Kidney (tissue), 14 donors: Measurements from ENCODE around the gene UNG. TPM values are rescaled to one million over a fixed set of nuclear protein-coding genes. Genes with fewer than 3 reads are reported as not detected.

Source experiments
- DNase-seq, 5 donors: peaks; one replicate each; pipeline ENCODE4 v3.0.0-alpha.2; 2013 to 2020
- FAIRE-seq: peaks from 2 replicates; lab custom pipeline; 2012; peaks lifted over from hg19 to GRCh38; lab: Jason Lieb, UNC
- H3K27ac ChIP-seq, 2 donors: one replicate each; pipeline ENCODE4 v1.7.0; 2013; ENCODE audit warnings: low read depth in 2 of 2, low read length in 2 of 2, inconsistent platforms in 1 of 2
- H3K27me3 ChIP-seq: one replicate; pipeline ENCODE4 v1.7.1; 2013; ENCODE audit warnings: low read length, inconsistent platforms; ENCODE audit not compliant: control insufficient read depth, insufficient read depth
- H3K36me3 ChIP-seq, 3 donors: one replicate each; pipeline versions ENCODE4 v1.7.0 to v1.7.1; 2013; ENCODE audit warnings: low read length in 3 of 3, control low read depth in 1 of 3, inconsistent platforms in 1 of 3; ENCODE audit not compliant: insufficient read depth in 3 of 3, control insufficient read depth in 2 of 3
- H3K4me1 ChIP-seq, 3 donors: one replicate each; pipeline versions ENCODE4 v1.7.0 to v1.7.1; 2013; ENCODE audit warnings: low read length in 3 of 3, inconsistent platforms in 1 of 3, low read depth in 1 of 3; ENCODE audit not compliant: control insufficient read depth in 2 of 3, insufficient read depth in 2 of 3
- H3K4me3 ChIP-seq, 3 donors: one replicate each; pipeline versions ENCODE4 v1.7.0 to v1.8.1; 2013; ENCODE audit warnings: low read length in 3 of 3, control low read depth in 1 of 3, inconsistent platforms in 1 of 3
- H3K9ac ChIP-seq, 3 donors: one replicate each; pipeline versions ENCODE4 v1.7.0 to v1.7.1; 2013; ENCODE audit warnings: low read length in 3 of 3, control low read depth in 1 of 3, inconsistent platforms in 1 of 3
- H3K9me3 ChIP-seq, 3 donors: one replicate each; pipeline versions ENCODE4 v1.7.0 to v1.7.1; 2013; ENCODE audit warnings: low read length in 3 of 3, control low read depth in 1 of 3, inconsistent platforms in 1 of 3; ENCODE audit not compliant: control insufficient read depth in 2 of 3, insufficient read depth in 1 of 3
- intact Hi-C: fragments of 100-400 bp; cut with DNase I; formaldehyde crosslinking; loops from one replicate; pipeline ENCODE4 v1.11.1; 2022
- polyA plus RNA-seq: library from polyadenylated mRNA; stranded (reverse); fragments of 350-450 nt; fragmentation: Illumina TruSeq; extraction: RNeasy Lipid Tissue Mini Kit (QIAGEN cat#74804); gene quantifications from one replicate; pipeline ENCODE4 v1.2.3, GENCODE V29; 2014; ENCODE audit warnings: low read depth, low replicate concordance; ENCODE audit not compliant: insufficient read depth
- total RNA-seq: library from RNA; stranded (reverse); fragmentation: NEBNext Ultra II Directional; extraction: Animal tissue kit (Norgen Biotek cat#: 25700); gene quantifications from one replicate; pipeline ENCODE4 v1.2.1, GENCODE V29; 2021
- TF ChIP-seq, protein P1 (sequence below): IDR thresholded peaks from 3 replicates; pipeline ENCODE4 v1.5.1; 2012; ENCODE audit warnings: mild to moderate bottlenecking, moderate library complexity, borderline replicate concordance; ENCODE audit not compliant: insufficient read depth; ENCODE audit errors: extremely low read depth
- donor health status: control.
- donor health status: control.
- donor health status: control.
- donor health status: control.
- donor health status: control.
- donor health status: DM: yes; HTN: yes; CAD: no.
- donor health status: Normal renal cell carcinoma (clear cell type).

The UNG gene
- total and polyA plus RNA-seq, 2 donors from 2014 or later, result 24.9 to 30.3 TPM

GRCh38 chr12:109099431-109100020, 2.1 kb downstream of the UNG start:
- no peak for FAIRE-seq

GRCh38 chr12:109100741-109101140, 3.3 kb downstream of the UNG start:
- TF ChIP-seq, protein P1, sequence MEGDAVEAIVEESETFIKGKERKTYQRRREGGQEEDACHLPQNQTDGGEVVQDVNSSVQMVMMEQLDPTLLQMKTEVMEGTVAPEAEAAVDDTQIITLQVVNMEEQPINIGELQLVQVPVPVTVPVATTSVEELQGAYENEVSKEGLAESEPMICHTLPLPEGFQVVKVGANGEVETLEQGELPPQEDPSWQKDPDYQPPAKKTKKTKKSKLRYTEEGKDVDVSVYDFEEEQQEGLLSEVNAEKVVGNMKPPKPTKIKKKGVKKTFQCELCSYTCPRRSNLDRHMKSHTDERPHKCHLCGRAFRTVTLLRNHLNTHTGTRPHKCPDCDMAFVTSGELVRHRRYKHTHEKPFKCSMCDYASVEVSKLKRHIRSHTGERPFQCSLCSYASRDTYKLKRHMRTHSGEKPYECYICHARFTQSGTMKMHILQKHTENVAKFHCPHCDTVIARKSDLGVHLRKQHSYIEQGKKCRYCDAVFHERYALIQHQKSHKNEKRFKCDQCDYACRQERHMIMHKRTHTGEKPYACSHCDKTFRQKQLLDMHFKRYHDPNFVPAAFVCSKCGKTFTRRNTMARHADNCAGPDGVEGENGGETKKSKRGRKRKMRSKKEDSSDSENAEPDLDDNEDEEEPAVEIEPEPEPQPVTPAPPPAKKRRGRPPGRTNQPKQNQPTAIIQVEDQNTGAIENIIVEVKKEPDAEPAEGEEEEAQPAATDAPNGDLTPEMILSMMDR, result no peak
- Histone ChIP-seq H3K9me3 (no peaks in the 10 kb centered on the region), H3K4me3 (no peak overlapping the region), H3K36me3 (peaks cover 9 to 44% (median 19%) of the 10 kb centered on the region in 3 donors), H3K27ac (no peak overlapping the region), H3K27me3 (no peaks in the 10 kb centered on the region), H3K4me1 (peaks cover 3 to 14% (median 9%) of the 10 kb centered on the region in 3 donors), H3K9ac (no peak overlapping the region)
- no peak for DNase-seq
- intact Hi-C loops, result no loop called here
- FAIRE-seq, result no peak

More at GRCh38 chr12:109099431-109100020, 2.1 kb downstream of the UNG start:
- TF ChIP-seq, protein P1, result no peak
- no peaks in the 10 kb centered on the region for H3K9me3 ChIP-seq
- no peaks in the 10 kb centered on the region for H3K27me3 ChIP-seq
- peaks cover 3 to 14% (median 9%) of the 10 kb centered on the region in 3 donors for H3K4me1 ChIP-seq
- H3K9ac ChIP-seq, result peak overlapping the region in 1 of 3 donors; percentile 68
- intact Hi-C loops, result no loop called here
- no peak overlapping the region for H3K27ac ChIP-seq
- H3K4me3 ChIP-seq, result peak overlapping the region; percentile 17 to 91 (median 75)
- peak in 1 of 5 donors; percentile 52 for DNase-seq
- peaks cover 5 to 32% (median 10%) of the 10 kb centered on the region in 3 donors for H3K36me3 ChIP-seq

- no peaks in the 10 kb centered on the region for H3K9me3 ChIP-seq
- DNase-seq, result no peak
- no peak overlapping the region for H3K27ac ChIP-seq
- no peak overlapping the region for H3K9ac ChIP-seq
- TF ChIP-seq, protein P1, result no peak
- no peak overlapping the region for H3K4me3 ChIP-seq
- H3K27me3 ChIP-seq, result no peaks in the 10 kb centered on the region
- no peak for FAIRE-seq
- intact Hi-C loops, result no loop called here
- H3K4me1 ChIP-seq, result peaks cover 3 to 14% (median 8%) of the 10 kb centered on the region in 3 donors
- peaks cover 13 to 53% (median 19%) of the 10 kb centered on the region in 3 donors for H3K36me3 ChIP-seq
Observed at GRCh38 chr12:109102491-109102890, 5.1 kb downstream of the UNG start.
